Right ventricle myocardium superior (tissue), 1 donor: ENCODE results near the gene CHID1. TPM values are rescaled to one million over a fixed set of nuclear protein-coding genes. Genes with fewer than 3 reads are reported as not detected.

Source experiments
- ATAC-seq: fragments of 200-7000 bp; cut with Tn5 transposase; one replicate; pipeline ENCODE4 v1.9.1; 2020; ENCODE audit warnings: mild to moderate bottlenecking; ENCODE audit not compliant: poor library complexity
- DNase-seq: peaks from one replicate; pipeline ENCODE4 v3.0.0-alpha.2; 2020
- intact Hi-C: fragments of 100-400 bp; cut with DNase I; formaldehyde crosslinking; loops from one replicate; pipeline ENCODE4 v1.11.2; 2022
- total RNA-seq: library from RNA; stranded (reverse); fragmentation: NEBNext Ultra II Directional; extraction: Animal tissue kit (Norgen Biotek cat#: 25700); gene quantifications from one replicate; pipeline ENCODE4 v1.2.1, GENCODE V29; 2021
- donor health status: DM: no; HTN: yes; CAD: no; lungs with severe emphysema.

Gene CHID1
- total RNA-seq, 1 donor from 2014 or later = 48.3 TPM

DNA sequence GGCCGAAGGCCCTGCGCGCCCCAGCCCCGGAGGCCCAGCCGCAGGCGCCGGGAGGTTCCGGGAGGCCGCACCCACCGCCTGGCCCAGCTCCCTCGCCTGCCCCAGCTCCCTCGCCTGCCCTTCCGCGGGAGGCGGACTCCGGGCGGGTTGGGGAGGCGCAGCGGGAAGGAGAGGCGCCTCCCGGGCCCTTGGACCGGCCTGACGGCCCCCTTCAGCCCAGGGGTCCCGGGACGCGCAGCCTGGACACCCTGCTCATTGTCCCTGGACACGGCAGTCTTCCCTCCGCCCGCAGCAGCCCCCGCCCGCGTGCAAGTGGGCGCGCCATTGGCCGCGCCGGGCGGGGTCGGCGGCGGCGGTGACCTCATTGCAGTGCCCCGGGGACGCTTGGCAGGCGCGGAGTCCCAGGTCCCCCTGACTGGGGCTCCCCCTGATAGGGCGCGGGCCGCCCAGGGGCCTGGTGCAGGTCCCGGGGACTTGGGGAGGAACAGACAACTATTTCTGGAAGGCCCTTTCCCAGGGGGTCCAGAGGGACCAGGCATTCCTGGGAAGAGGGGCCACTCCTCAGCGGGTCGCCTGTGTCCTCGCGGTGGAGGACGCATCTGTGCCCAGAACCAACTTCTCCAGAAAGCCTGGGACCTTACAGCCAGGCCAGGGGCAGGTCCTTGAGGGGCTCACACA, 77.4 kb downstream of the CHID1 start:
- peak; percentile 78 for DNase-seq
- peak; percentile 11 for ATAC-seq
- intact Hi-C loops = no loop called here

DNA sequence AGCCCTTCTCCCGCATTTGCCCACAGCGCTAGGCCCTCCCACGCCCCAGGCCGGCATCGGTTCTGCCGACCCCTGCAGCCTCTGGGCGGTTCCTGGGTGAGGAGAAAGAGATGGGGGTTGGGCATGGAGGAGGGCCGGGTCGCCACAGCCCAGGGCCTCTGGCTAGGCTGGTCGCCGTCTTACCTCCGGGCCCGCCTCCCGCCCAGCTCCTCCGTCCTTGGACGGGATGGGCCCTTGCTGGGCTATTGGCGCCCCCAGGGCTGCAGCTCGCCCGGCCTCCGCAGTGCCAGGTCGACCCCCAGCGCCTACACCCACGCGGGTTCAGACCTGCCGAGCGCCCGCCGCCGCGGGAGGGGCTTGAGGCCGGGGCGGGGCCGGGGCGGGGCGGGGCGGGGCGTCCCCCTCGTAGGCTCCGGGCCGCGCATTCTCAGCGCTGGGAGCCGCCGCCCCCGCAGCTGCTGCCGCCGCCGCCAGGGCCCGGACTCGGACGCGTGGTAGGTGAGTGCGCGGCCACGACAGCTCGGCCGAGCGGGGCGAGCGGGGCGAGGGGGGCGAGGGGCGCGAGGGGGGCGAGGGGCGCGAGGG, 78.0 kb downstream of the CHID1 start, which contains the start of gene CD151:
Gene CD151, plus strand, starts transcription at position 424 of the 585 bp plus-strand sequence. CDS start 3,118 bp downstream, outside the sequence.
- intact Hi-C loops = no loop called here

DNA sequence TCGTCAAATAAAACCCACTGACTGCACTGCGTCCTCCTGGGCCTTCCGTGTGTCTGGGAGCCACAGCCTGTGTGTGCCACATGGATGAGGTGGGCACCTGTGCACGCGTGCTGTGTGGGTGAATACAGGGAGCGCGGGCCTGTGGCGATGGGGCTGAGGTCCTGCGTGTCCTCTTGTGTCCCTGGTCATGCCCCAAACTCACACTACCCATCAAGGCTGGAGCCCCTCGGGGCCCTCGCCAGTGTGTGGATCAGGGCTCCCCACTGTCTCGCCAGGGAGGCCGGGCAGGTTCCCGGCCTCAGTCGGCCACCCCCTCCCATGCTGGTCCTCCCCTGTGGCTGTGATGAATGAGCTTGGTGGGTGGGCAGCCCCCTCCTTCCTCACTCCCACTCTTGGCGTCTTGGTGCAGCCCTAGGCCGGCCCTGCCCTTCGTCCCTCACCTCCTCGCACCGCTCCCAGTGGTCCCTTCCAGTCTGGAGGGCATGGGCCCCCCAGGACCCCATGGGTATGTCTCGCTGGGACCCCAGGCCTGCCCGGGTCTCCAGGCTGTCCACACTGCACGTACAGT, 78.6 kb downstream of the CHID1 start:
- intact Hi-C loops = no loop called here
- ATAC-seq (no peak), DNase-seq (no peak)

More for the DNA sequence above, 78.0 kb downstream of the CHID1 start, which contains the start of gene CD151:
- ATAC-seq (peak; percentile 38), DNase-seq (peak; percentile 62)

DNA sequence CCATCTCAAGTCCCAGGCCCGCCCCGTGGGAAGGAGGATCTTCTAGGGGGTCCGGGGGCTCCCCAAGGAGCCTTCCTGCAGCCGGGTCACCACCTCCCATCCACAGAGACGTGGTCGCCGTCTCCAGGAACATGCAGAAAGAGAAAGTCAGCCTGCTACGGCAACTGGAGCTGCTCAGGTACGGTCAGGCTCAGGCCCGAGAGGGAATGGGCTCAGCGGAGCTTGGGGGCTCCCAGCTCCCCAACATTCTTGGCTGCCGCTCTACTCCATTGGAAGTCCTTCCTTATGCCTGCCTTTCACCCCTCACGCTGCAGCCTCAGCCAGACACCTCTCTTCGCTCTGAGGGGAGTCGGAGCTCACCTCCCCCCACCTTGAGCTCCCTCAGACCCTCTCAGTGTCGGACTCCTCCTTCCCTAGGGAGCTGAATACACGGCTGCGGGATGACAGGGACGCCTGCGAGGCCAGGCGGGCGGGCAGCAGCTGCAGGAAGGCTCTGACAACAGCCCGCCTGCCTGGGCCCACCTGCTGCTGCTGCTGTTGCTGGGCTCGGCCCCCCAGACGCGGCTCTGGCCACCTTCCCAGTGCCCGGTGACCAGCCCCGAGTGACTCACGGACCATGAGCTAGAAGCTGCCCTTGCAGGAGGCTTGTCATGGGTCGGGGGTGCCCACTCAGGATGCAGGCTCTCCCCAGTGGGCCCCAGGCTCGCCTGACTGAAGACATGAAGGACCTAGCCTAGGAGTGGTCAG, 79.3 kb downstream of the CHID1 start:
- DNase-seq (no peak), ATAC-seq (no peak)
- intact Hi-C loops = no loop called here

DNA sequence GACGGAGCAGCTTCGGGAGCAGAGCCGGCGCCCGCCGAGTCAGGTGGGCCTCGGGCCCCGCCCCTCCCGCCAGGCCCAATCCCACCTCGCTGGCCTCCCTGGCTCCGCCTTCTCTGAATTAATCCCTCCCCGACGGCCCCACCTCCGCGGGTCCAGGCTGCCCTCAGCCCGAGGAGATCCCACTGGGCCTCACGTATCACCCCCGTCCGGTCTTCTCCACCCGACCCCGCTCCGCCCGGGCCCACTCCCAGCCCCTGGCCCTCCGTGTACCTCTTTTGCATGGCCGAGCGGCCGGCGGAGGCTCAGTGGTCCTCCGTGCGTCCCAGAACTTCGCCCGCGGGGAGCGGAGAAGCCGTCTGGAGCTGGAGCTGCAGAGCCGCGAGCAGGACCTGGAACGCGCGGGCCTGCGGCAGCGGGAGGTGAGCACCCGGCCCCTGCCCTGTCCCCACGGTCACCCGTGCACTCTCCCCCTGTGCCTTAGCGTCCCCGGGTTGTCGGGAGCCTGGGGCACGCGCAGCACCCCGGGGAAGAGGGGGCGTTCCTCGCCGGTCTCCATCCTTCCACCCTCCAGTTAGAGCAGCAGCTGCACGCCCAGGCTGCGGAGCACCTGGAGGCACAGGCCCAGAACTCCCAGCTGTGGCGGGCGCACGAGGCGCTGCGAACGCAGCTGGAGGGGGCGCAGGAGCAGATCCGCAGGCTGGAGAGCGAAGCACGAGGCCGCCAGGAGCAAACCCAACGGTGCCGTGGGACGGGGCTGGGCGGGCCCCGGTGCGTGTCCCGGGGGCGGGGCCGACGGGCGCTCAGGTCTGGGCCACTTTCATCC, 80.1 kb downstream of the CHID1 start:
- intact Hi-C loops = no loop called here
- peak; percentile 55 for ATAC-seq
- DNase-seq = peak; percentile 90

DNA sequence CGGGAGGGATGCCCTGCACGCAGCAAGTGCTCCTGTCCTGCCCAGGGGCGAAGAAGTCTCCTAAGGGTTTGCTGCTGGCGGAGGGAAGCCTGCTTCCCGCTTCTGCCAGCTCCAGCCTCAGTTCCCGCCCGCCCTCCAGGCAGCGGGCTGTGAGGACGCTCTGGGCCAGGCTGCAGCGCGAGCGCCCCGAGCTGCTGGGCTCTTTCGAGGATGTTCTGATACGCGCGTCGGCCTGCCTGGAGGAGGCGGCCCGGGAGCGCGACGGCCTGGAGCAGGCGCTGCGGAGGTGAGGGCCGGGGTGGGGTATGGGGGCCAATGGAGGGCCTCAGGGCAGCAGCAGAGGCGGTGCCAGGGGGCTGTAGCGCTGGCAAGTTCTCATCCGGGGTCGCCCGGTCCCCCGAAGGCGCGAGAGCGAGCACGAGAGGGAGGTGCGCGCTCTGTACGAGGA, 80.7 kb downstream of the CHID1 start:
- DNase-seq = no peak
- intact Hi-C loops = no loop called here
- ATAC-seq = peak; percentile 0

DNA sequence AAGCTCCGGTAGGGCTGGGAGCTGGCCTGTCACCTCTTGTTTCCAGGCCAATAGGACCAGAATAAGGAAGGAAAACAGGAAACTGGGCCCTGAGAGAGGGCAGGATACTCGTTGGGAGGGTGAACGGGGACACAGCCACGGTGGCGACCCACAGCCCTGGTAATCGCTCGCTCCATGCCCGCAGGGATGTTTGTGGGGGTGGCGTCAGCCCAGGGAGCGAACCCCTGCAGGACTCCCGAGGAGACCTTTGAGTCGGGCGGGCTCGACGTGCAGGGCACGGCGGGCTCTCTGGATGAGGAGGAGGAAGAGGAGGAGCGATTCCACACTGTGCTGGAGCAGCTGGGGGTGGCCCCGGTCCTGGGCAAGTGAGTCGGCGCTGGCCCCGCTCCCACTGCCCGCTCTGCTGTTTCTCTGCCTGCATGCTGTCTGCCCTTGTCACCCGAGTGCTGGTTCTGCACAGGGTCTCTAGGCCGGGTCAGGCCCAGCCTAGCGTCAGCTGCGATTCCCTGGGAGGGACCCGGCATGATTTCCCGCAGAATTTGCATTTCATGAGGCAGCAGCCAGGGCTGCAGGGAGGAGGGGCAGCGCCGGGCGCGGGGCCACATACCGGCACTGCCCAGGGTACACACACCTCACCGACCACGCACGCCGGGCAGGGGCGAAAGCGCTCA, 81.3 kb downstream of the CHID1 start:
- ATAC-seq (peak; percentile 4), DNase-seq (peak; percentile 81)
- intact Hi-C loops = no loop called here

DNA sequence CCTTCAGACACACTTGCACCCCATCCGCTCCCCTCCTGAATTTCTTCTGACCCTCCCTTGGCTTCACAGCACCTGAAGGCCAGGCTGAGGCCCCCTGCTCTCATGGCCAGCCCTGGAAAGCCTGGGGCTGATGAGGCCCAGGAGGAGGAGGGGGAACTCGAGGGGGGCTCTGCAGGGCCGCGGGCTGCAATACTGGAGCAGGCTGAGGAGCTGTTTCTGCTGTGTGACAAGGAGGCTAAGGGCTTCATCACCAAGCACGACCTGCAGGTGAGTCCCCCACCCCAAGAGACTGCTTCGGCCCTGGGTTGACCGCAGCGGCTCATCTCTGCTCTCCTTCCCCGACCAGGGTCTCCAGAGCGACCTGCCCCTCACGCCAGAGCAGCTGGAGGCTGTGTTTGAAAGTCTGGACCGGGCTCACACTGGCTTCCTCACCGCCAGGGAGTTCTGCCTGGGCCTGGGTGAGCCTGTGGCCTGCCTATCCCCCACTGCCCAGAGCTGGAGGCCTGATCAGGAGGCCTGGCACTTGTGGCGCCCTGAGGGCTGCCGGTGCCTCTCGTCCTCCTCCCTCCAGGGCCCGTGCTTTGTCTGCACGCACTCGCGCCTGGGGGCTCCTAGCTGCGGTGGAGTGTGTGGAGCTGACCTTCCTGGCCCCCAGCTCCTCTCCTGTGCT, 82.0 kb downstream of the CHID1 start:
- DNase-seq = no peak
- no peak for ATAC-seq
- intact Hi-C loops = no loop called here

DNA sequence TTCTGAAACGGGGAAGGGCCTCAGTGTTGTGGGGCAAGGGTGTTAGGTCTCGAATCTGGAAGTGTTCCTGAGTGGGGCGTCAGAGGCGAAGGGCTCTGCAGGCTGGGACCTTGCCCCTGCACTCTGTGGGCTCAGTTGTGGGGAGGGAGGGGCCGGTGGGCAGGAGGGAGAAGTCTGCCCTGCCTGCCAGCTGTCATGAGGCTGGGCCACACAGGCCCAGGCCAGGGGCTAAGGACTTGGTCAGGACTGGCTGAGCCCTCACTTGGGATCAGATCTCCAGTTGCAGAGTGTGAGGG, 82.8 kb downstream of the CHID1 start, which contains the start of gene CRACR2B:
Gene CRACR2B, plus strand, starts transcription at position 23 of the 296 bp plus-strand sequence. CDS start 689 bp downstream, outside the sequence.
- DNase-seq (no peak), ATAC-seq (no peak)
- intact Hi-C loops = no loop called here

DNA sequence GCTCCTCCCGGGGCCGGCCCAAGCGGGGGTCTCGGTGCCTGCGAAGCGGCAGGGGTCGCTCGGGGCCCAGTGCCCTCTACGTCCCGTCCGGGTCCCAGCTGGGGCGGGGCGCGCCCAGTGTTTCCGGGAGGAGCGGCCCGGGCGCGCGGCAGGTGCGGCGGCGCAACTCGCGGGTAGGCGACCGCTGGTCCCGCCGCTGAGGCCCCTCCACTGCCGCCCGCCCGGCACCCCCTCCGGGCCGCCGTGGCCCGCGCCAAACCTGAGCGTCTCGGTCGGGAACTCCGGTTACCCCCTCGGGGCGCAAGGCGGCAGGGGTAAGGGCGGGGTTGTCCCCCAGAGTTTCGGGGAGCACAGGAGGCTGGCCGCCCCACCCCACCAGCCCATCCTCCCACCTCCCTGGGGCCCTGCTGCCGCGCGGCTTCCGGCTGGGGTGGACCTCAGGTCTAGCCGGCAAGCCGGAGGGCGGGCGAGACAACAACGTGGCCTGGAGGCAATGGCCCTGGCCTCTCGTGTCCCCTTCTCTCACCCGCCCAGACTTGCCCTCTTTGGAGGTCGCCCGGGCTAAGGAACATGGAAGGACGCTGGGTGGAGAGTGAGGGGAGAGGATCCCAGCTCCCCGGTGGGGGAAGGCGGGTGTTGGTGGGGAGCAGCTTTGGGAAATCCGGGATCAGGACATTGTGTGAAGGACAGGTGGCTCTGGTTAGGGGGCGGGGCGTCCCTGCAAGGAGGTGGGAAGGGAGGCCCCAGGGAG, 83.3 kb downstream of the CHID1 start:
- no peak for DNase-seq
- intact Hi-C loops = no loop called here
- no peak for ATAC-seq

DNA sequence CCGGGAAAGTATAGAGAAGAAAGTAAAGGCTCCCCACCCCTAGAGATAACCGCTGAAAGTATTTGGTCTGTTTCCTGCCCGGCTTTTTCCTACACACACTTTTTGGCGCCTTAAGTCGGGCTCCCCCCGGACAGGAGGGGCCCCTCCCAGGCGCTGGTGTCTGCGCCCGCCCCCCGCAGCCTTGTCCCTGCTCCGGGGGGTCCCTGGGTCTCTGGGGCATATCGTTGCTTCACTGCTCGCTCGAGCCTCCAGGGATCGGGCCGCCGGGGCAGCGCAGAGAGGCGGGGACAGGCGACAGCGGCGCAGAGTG, 83.8 kb downstream of the CHID1 start:
- intact Hi-C loops = no loop called here
- ATAC-seq (no peak), DNase-seq (no peak)

DNA sequence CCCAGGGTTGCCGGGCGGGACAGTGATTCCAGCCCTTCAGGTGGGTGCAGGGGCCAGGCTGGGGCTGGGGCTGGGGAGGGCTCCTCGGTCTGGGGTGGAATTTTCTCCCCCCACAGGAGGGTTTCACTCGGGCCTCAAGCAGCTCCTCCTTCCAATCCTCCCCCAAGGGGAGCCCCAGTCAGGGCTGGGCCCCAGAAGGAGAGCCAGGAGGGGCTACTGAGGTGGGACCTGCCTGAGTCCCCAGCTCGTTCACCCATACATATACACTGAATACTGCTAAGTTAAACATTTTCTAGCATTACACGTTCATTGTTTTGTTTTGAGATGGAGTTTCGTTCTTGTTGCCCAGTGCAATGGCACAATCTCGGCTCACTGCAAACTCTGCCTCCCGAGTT, 84.4 kb downstream of the CHID1 start:
- DNase-seq (no peak), ATAC-seq (no peak)
- intact Hi-C loops = no loop called here

DNA sequence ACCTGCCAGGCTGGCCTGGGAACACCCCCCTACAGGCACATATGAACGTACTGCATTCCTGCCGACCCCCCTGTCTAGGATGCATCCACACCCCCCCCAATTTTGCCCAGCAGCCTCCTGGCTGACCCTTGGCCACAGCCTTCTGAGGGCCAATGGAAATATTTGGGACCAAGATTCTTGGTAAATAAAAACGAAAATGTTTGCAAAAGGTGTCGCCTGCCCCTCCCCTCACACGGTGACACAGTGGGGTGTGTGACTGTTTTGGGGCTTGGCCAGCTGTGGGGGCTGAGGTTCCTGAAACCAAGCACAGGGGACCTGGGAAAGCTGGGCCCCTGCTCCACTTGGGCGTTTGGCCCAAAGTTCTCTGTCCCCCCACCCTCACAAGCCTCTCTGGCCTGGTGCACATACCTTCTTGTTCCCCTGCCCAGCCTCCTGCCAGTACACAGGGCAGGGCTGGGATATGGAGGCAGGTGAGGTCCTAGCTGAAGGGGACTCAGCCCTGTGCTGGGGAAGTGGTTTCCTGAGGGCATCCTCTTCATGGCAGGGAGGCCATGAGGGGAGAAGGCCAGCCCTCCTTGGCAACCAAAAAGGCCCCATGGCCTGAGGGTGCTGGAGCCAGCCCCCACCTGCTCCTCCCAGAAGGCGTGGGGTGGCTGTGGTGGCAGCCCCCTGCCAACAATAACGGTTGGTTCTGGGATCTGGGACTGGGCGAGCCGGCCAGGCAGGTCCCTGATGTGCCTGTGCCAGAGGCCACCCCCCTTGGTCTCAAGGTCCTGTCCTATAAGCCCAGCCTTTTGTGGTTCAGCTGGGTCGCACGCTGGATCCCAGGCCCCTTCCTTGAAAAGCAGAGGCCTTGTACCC, 85.0 kb downstream of the CHID1 start:
- ATAC-seq = no peak
- intact Hi-C loops = no loop called here
- no peak for DNase-seq

DNA sequence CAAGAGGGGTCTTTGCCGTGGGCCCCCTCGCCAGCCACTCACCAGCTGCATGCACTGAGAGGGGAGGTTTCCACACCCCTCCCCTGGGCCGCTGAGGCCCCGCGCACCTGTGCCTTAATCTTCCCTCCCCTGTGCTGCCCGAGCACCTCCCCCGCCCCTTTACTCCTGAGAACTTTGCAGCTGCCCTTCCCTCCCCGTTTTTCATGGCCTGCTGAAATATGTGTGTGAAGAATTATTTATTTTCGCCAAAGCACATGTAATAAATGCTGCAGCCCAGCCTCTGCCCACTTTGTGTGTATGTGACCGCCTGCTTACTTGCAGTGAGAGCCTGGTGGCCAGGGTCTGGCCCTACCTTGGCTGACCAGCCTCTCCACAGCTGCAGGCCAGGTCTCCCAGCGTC, 85.7 kb downstream of the CHID1 start:
- intact Hi-C loops = no loop called here
- no peak for ATAC-seq

DNA sequence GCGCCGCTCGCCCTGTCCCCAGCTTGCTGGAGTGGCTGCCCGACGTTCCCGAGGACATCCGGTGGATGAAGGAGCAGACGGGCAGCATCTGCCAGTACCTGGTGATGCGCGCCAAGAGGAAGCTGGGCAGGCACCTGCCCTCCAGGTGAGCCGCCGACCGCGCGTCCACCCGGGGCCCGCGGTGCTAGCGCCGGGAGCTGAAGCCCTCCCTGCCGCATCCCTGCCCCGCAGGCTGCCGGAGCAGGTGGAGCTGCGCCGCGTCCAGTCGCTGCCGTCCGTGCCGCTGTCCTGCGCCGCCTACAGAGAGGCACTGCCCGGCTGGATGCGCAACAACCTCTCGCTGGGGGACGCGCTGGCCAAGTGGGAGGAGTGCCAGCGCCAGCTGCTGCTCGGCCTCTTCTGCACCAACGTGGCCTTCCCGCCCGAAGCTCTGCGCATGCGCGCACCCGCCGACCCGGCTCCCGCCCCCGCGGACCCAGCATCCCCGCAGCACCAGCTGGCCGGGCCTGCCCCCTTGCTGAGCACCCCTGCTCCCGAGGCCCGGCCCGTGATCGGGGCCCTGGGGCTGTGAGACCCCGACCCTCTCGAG, 86.2 kb downstream of the CHID1 start:
- ATAC-seq (no peak), DNase-seq (no peak)

More for the DNA sequence above, 85.7 kb downstream of the CHID1 start:
- DNase-seq = no peak

More for the DNA sequence above, 86.2 kb downstream of the CHID1 start:
- intact Hi-C loops = no loop called here
